SW 1271 (cell line): Measurements from ENCODE around the gene LRMDA.

Source experiments
- DNase-seq, 2 experiments: peaks; one replicate each; lab custom pipeline; 2025; lab: John Stamatoyannopoulos, UW

The LRMDA gene

DNA sequence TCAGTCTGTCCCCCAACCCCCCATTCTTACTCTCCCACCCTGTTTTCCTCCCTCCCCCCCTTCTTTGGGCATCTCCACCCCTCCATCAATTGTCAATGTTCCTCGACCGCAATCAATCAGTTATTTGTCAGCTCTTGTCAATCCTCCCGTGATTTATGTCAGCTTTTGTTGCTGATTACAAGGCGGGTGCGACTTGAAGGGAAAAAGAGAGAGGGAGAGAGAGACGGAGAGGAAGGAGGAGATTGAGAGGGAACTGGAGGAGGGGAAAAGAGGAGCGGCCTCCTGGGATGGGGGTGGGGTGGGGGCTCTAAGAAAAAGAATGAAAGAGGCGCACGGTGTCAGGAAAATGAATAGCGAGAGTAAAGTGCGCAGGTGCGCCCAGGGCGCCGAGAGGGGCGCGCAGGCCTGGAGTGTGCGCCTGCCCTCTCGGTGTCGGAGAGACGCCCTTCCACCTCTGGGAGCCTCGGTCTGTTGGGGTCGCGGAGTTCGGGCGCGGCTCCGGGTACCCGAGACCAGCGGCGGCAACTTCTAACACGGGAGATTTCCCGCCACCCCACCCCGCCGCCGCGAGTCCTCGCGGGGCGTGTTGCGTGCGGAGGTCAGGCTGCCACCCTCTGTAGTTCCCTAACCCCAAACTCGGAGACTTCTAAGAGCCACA is 28.8 kb upstream of the LRMDA start:
- DNase-seq: peak; percentile 57 to 73

DNA sequence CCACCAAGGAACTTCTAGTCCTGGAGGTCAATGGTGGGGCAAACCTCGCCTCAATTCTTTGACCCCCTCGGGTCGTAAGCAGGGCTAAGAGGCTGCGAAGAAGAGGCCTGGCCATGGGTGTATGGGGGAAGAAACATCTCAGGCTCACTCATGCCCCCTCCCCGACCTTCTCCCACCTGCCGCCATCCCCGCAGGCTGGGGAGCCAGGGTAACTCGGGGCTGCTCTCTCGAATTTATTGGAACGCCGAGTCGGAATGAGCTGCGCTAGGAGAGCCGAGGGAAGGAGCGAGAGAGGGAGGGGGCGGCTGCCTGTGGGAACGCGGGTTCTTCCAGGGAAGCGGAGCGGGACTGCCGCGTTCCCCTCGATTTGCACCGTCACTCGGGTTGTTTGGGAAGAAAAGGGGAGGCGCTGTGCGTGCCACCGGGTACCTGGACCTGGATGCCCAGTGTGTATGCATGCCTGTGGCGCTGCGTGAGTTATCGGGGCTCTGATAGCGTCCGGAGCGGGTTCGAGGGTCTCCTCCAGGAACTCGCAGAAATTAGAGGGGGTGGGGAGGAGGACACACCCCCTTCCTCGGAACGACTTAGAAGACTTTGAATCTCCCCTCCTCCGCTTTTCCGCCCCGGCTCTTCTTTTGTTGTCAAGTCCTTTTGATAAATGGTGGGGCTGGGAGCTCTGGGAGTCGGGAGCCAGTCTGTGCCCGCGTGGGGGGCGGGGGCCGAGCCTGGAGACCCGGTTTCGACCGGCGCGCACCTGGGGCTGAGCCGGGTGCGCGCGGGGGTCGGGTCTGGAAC is 28.1 kb upstream of the LRMDA start:
- peak in 1 of 2 experiments; percentile 2 for DNase-seq

- DNase-seq: no peak
Measured at GRCh38 chr10:75403939-75404814, 27.2 kb upstream of the LRMDA start.

GRCh38 chr10:75404815-75405597 is 26.4 kb upstream of the LRMDA start:
- DNase-seq: no peak

DNA sequence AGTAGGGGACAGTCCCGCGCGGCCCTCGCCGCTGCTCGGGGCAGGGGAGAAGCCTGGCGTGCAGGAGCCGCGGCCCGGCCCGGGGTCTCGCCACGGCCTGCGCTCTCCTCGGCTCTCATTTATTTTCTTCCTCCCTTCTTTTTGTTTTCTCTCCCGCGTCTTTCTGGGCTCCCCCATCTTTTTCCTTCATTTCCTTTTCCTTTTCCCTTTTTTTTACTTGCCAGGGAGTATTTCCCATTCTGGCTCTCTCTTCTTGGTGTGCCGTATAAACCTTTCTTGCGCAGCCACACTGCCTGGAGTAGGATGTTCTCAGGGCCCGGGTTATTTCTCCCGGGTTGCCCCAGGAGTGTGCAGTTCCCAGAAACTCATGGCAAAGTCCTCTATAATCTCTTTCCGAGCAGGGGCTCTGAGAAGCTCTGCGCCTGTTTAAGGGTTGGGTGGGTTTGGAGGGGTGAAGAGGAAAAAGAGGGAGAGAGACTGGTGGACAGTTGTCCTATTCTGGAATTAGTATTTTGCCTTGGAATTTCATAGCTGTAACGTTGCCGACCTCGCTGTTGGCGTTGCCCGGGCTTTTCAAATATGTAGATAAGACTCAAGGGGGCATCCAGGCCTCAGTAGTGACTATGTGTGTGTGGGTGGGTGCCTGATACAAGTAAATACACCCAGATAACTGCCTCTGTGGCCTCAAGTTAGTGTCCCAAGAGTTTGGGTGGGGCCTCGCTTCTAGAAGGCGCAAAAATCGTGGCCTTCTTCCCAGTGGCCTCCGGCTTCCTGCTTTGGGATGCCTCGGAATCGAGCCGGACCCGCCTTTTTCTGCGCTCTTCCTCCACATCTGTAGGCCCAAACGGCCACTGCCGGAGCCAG is 25.6 kb upstream of the LRMDA start:
- DNase-seq: no peak

DNA sequence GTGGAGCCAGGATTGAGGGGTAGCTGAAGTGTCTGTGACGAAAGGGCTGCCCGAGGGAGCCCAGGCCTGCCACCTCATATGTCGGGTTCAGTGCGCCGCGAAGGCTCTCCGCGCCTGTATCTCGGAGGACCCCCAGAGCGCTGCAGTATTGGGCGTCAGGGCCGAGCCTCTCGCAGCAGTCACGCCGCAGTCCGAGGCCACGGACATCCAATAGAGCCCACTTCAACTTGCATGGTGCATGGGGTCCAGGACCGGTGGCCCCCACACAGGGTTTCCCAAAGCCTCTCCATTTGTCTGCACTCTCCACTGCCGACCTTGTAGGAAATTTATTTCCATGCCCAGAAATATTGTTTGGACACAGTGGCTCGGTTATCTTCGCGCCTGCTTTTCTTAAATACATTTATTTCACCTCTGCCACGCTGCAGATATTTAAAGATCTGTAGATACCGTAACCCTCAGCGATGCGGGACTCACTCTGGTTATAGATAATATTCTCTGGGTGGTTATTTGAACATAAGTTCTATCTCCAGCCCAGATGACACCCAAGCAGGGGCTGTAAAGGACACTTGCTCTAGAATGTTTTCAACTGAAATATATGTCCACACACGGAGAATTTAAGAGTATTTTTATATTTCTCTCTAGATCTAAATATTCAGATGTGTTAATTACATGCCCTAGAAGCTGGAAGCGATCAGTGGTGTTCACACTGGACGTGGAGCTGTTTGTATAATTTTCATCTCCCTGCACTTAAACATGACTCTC is 24.8 kb upstream of the LRMDA start:
- DNase-seq: no peak

DNA sequence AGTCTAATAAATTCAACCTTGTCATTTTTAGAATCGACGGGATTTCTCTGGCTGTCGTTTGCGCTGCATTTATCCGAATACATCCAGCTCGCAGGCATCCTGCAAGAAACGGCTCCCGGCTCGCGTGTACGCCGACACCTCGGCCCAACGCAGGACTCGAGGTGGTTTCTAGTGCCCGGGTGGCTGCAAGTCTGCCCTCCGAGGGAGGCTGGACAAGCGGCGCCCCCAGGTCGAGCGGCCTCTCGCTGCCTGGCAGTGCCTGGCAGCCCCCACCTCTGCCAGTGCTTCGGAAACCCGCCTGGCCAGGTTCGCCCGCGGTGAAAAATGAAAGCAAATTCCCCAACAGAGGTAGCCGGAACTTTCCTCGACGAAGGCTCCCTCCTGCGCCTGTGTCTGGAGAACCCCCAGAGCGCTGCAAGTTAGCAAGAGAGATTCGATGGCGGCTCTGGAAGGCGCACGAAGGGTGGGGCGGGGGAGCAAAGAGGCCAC is 24.2 kb upstream of the LRMDA start:
- DNase-seq: no peak

- no peak for DNase-seq
Measured at GRCh38 chr10:75407713-75408508, 23.5 kb upstream of the LRMDA start.

DNA sequence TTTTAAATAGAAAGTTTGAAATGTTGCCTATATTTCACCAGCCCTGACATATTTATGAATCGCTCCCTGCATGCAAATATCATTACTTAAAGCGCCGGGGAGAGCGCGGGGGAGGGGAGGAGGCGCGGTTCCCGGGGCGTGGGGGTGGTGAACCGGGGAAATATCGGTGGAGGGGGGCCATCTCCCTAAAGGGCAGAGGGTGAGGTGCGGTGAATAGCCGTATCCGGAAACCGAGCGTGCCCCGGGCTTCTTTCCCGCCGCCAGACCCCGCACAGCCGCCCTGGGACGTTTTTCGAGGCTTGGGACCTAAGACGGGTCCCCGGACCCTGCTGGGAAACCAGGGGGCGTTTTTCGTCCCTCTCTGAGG is 22.9 kb upstream of the LRMDA start:
- DNase-seq: no peak

DNA sequence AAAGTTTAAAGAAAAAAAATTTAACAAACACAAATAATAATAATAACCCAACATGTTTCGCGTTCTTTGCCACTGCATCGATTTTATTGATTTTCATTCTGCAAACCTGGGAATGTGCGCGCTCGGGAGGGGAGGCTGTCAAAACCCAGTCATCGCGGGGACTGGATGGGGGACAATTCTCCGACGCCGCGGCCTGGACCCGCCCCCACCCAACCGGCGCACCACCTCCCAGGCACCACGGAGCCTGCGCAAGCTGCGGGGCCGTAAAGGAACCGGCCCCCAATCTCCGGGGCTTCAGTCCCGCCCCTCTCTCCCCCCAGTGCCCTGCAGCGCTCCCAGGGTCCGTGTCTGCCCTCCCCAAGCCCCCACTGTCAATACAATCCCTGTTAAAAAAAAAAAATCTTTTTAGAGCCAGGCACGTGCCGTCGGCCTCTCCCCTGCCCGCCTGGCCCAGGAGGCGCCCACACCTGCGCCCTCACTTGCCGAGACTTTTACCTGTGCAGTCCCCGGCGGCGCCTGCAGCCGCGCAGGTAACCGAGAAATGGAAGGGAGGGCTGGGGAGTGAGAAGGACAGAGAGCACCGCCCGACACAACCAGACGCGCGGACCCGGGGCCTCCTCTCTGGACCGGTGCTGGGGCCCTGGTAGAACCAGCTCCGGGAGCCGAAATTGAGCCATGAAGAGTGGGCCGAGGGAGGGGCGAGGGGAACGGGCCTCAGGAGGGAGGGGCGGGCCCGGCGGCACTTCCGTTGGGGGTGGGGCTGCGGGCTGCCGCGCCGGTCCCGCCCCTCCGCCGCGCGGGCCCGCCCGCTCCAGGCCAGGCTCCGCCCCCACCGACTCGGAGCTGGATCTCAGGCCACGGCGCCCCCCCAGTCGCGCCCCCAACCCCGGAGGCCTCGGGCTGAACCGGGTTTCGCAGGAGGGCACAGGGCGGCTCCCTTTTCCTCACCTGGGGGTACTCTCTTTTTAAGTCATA is 22.2 kb upstream of the LRMDA start:
- DNase-seq: peak in 1 of 2 experiments; percentile 31

- DNase-seq: no peak
Measured at GRCh38 chr10:75410132-75411005, 21.1 kb upstream of the LRMDA start.

DNA sequence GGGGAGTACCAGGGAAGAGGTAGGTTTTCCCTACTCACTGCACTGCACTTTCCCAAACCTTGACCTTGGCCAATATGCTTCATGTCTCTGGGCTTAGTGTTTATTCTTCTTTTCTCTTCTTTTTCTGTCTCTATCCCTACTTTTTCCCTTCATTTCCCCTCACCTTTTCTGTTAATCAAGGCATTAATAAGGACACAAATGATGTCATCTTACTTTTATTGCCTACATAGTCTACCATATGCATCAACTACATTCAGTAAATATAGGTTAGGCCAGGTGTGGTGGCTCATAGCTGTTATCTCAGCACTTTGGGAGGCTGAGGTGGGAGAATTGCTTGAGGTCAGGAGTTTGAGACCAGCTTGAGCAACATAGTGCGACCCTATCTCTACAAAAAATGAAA is 16.9 kb upstream of the LRMDA start:
- no peak for DNase-seq

- no peak for DNase-seq
Measured at GRCh38 chr10:75417522-75417927, 13.9 kb upstream of the LRMDA start.

DNA sequence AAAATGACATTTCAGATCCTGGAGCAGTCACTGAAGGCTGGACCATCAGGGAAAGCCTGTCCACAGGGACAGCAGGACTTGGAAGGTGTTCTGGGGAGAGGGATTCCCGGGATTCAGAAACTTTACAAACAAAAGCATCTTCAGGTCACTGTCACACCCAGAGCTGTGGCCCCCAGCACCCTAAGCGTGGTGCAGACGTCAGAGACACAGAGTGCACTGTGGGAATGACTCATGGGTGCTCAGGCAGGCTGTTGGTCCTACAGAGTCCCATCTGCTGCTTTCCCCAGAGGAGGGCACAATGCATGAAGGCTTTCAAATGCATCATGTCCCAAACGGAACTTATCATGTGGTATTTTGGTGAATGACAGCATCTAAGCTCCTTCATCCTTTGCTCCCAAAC is 13.1 kb upstream of the LRMDA start:
- no peak for DNase-seq

DNA sequence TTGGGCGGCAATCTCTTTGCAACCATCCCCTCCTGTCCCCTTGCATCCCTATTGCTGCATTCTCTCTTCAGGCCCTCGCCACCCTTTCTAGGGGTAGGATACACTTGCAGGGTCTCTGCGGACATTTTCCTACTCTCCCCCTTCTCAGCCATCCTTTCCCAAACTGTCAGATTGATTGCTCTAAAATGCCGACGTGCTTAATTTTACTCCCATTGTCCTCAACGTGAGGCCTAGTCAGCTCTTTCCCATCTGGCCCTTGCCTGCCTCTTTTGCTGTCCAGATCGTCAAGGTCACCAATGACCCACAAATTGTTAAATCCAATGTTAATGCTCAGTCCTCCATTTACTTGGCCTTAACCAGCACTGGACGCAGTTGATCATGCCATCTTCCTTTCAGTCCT is 12.7 kb upstream of the LRMDA start:
- no peak for DNase-seq

DNA sequence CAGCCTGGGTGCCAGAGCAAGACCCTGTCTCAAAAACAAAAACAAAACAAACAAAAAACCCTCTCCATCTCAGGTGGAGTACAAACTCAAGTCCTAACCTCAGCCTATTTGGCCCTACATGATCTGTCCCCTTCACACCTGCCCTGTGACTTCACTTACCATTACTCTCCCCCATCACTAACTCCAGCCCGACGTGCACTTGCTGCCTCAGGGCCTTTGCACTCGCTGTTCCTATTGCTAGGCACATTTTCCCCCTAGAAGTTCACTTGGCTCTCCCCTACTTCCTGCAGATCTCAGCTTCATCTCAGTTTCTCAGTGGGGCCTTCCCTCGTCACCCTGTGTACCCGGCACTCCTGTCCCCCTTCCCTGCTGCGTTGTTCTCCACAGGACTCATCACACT is 8.5 kb upstream of the LRMDA start:
- no peak for DNase-seq

DNA sequence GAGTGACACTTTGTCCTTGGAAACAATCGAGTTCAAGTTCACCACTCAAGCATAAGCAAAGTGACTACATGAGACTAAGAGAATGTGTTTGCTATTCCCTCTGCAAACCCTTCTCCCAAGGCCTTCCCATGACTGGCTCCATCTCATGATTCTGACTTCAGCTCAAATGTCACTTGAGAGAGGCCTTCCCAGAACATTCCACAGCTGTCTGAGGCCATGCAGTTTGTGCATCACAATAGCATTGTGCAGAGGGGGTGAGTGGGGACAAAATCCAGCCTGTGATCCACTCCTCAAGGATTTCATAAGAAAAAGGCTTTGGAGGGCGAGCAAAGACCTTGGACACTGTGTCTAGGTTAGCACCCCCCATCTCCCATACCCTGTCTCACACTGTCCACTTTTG is 6.9 kb upstream of the LRMDA start:
- no peak for DNase-seq
